Measurements from ENCODE around the gene EMC9.

The EMC9 gene

GRCh38 chr14:24103451-24103850 lies 37.9 kb downstream of the EMC9 start:
- Histone ChIP-seq H3K4me1 (ENCODE audit: control insufficient read depth in 1 of 2, insufficient read depth in 2 of 2, low read length in 2 of 2) (no peaks in the 10 kb centered on the region), H2BK12ac (ENCODE audit: low read length) (no peak overlapping the region), H4K12ac (ENCODE audit: low read depth, low read length) (no peak overlapping the region), H2AK5ac (ENCODE audit: low read length) (no peak overlapping the region), H2AFZ (ENCODE audit: insufficient read depth, low read length, poor library complexity) (no peak overlapping the region), H3K4me2 (ENCODE audit: low read length) (no peak overlapping the region), H2BK5ac (ENCODE audit: low read depth, low read length, poor library complexity) (no peak overlapping the region), H4K8ac (ENCODE audit: low read depth, low read length) (no peak overlapping the region), H3K79me1 (ENCODE audit: low read length) (no peaks in the 10 kb centered on the region), H3K18ac (ENCODE audit: low read length) (no peak overlapping the region), H3K79me2 (ENCODE audit: control insufficient read depth, insufficient read depth, low read length, poor library complexity) (no peaks in the 10 kb centered on the region), H3K27me3 (ENCODE audit: insufficient read depth, low read length) (no peaks in the 10 kb centered on the region), H3K23ac (ENCODE audit: low read length) (no peak overlapping the region), H3K4me3 (ENCODE audit: low read depth, low read length) (no peak overlapping the region), H3K36me3 (ENCODE audit: control insufficient read depth in 1 of 2, insufficient read depth in 2 of 2, low read length in 2 of 2) (peaks cover 18 to 24% of the 10 kb centered on the region in 2 experiments), H3K9me3 (ENCODE audit: insufficient read depth, low read depth, low read length) (peaks cover 7% of the 10 kb centered on the region), H4K91ac (ENCODE audit: low read depth, low read length) (no peak overlapping the region), H3K9ac (ENCODE audit: low read length) (no peak overlapping the region), H3K27ac (ENCODE audit: low read depth, low read length) (no peak overlapping the region), H2BK120ac (ENCODE audit: insufficient read depth, low read length, poor library complexity) (no peak overlapping the region), H3K4ac (ENCODE audit: low read depth, low read length) (no peak overlapping the region), H3K14ac (ENCODE audit: low read length) (no peak overlapping the region)
- no peak for DNase-seq
- WGBS (ENCODE audit: extremely low coverage, insufficient coverage, insufficient read length) = no CpG with 5 or more reads among the region's 13 CpGs

- H2BK5ac ChIP-seq (ENCODE audit: low read depth, low read length, poor library complexity) = no peak overlapping the region
- H3K4me2 ChIP-seq (ENCODE audit: low read length) = no peak overlapping the region
- no peak overlapping the region for H4K91ac ChIP-seq (ENCODE audit: low read depth, low read length)
- H3K4me3 ChIP-seq (ENCODE audit: low read depth, low read length) = no peak overlapping the region
- no peak overlapping the region for H3K18ac ChIP-seq (ENCODE audit: low read length)
- H2AFZ ChIP-seq (ENCODE audit: insufficient read depth, low read length, poor library complexity) = no peak overlapping the region
- no peaks in the 10 kb centered on the region for H3K27me3 ChIP-seq (ENCODE audit: insufficient read depth, low read length)
- no peaks in the 10 kb centered on the region for H3K79me1 ChIP-seq (ENCODE audit: low read length)
- H3K9ac ChIP-seq (ENCODE audit: low read length) = no peak overlapping the region
- no peak overlapping the region for H3K4ac ChIP-seq (ENCODE audit: low read depth, low read length)
- H3K23ac ChIP-seq (ENCODE audit: low read length) = no peak overlapping the region
- H2BK120ac ChIP-seq (ENCODE audit: insufficient read depth, low read length, poor library complexity) = no peak overlapping the region
- H3K27ac ChIP-seq (ENCODE audit: low read depth, low read length) = no peak overlapping the region
- no peaks in the 10 kb centered on the region for H3K4me1 ChIP-seq (ENCODE audit: control insufficient read depth in 1 of 2, insufficient read depth in 2 of 2, low read length in 2 of 2)
- no peak overlapping the region for H3K14ac ChIP-seq (ENCODE audit: low read length)
- no peak for DNase-seq
- WGBS (ENCODE audit: extremely low coverage, insufficient coverage, insufficient read length) = no CpG with 5 or more reads among the region's 7 CpGs
- no peak overlapping the region for H4K8ac ChIP-seq (ENCODE audit: low read depth, low read length)
- H3K9me3 ChIP-seq (ENCODE audit: insufficient read depth, low read depth, low read length) = peaks cover 7% of the 10 kb centered on the region
- no peaks in the 10 kb centered on the region for H3K79me2 ChIP-seq (ENCODE audit: control insufficient read depth, insufficient read depth, low read length, poor library complexity)
- no peak overlapping the region for H2BK12ac ChIP-seq (ENCODE audit: low read length)
- no peak overlapping the region for H4K12ac ChIP-seq (ENCODE audit: low read depth, low read length)
- no peak overlapping the region for H2AK5ac ChIP-seq (ENCODE audit: low read length)
- H3K36me3 ChIP-seq (ENCODE audit: control insufficient read depth in 1 of 2, insufficient read depth in 2 of 2, low read length in 2 of 2) = peaks cover 22 to 29% of the 10 kb centered on the region in 2 experiments
Measured at GRCh38 chr14:24102357-24103048, 38.9 kb downstream of the EMC9 start.

GRCh38 chr14:24100982-24101494 lies 40.4 kb downstream of the EMC9 start:
- Histone ChIP-seq H3K4me2 (ENCODE audit: low read length) (no peak overlapping the region), H3K4me3 (ENCODE audit: low read depth, low read length) (no peak overlapping the region), H3K4ac (ENCODE audit: low read depth, low read length) (no peak overlapping the region), H3K18ac (ENCODE audit: low read length) (no peak overlapping the region), H3K79me2 (ENCODE audit: control insufficient read depth, insufficient read depth, low read length, poor library complexity) (no peaks in the 10 kb centered on the region), H2BK120ac (ENCODE audit: insufficient read depth, low read length, poor library complexity) (no peak overlapping the region), H3K27me3 (ENCODE audit: insufficient read depth, low read length) (no peaks in the 10 kb centered on the region), H2BK12ac (ENCODE audit: low read length) (no peak overlapping the region), H3K9me3 (ENCODE audit: insufficient read depth, low read depth, low read length) (peaks cover 7% of the 10 kb centered on the region), H3K36me3 (ENCODE audit: control insufficient read depth in 1 of 2, insufficient read depth in 2 of 2, low read length in 2 of 2) (peaks cover 22 to 29% of the 10 kb centered on the region in 2 experiments), H3K14ac (ENCODE audit: low read length) (no peak overlapping the region), H2BK5ac (ENCODE audit: low read depth, low read length, poor library complexity) (no peak overlapping the region), H3K79me1 (ENCODE audit: low read length) (no peaks in the 10 kb centered on the region), H3K27ac (ENCODE audit: low read depth, low read length) (no peak overlapping the region), H2AFZ (ENCODE audit: insufficient read depth, low read length, poor library complexity) (no peak overlapping the region), H3K9ac (ENCODE audit: low read length) (no peak overlapping the region), H4K91ac (ENCODE audit: low read depth, low read length) (no peak overlapping the region), H3K23ac (ENCODE audit: low read length) (no peak overlapping the region), H4K12ac (ENCODE audit: low read depth, low read length) (no peak overlapping the region), H2AK5ac (ENCODE audit: low read length) (no peak overlapping the region), H3K4me1 (ENCODE audit: control insufficient read depth in 1 of 2, insufficient read depth in 2 of 2, low read length in 2 of 2) (no peaks in the 10 kb centered on the region), H4K8ac (ENCODE audit: low read depth, low read length) (no peak overlapping the region)
- DNase-seq = no peak
- no CpG with 5 or more reads among the region's 3 CpGs for WGBS (ENCODE audit: extremely low coverage, insufficient coverage, insufficient read length)

GRCh38 chr14:24100197-24100981 lies 41.0 kb downstream of the EMC9 start:
- no peak overlapping the region for H2AFZ ChIP-seq (ENCODE audit: insufficient read depth, low read length, poor library complexity)
- H3K23ac ChIP-seq (ENCODE audit: low read length) = no peak overlapping the region
- H3K18ac ChIP-seq (ENCODE audit: low read length) = no peak overlapping the region
- no peak overlapping the region for H4K8ac ChIP-seq (ENCODE audit: low read depth, low read length)
- H3K9ac ChIP-seq (ENCODE audit: low read length) = no peak overlapping the region
- H3K79me2 ChIP-seq (ENCODE audit: control insufficient read depth, insufficient read depth, low read length, poor library complexity) = no peaks in the 10 kb centered on the region
- H2BK12ac ChIP-seq (ENCODE audit: low read length) = no peak overlapping the region
- H3K4ac ChIP-seq (ENCODE audit: low read depth, low read length) = no peak overlapping the region
- no peaks in the 10 kb centered on the region for H3K79me1 ChIP-seq (ENCODE audit: low read length)
- H3K36me3 ChIP-seq (ENCODE audit: control insufficient read depth in 1 of 2, insufficient read depth in 2 of 2, low read length in 2 of 2) = peaks cover 22 to 29% of the 10 kb centered on the region in 2 experiments
- no CpG with 5 or more reads among the region's 4 CpGs for WGBS (ENCODE audit: extremely low coverage, insufficient coverage, insufficient read length)
- DNase-seq = no peak
- no peak overlapping the region for H3K4me3 ChIP-seq (ENCODE audit: low read depth, low read length)
- H4K91ac ChIP-seq (ENCODE audit: low read depth, low read length) = no peak overlapping the region
- H3K4me1 ChIP-seq (ENCODE audit: control insufficient read depth in 1 of 2, insufficient read depth in 2 of 2, low read length in 2 of 2) = peaks cover 0 to 3% of the 10 kb centered on the region in 2 experiments
- no peak overlapping the region for H2AK5ac ChIP-seq (ENCODE audit: low read length)
- H4K12ac ChIP-seq (ENCODE audit: low read depth, low read length) = no peak overlapping the region
- no peak overlapping the region for H3K27ac ChIP-seq (ENCODE audit: low read depth, low read length)
- H3K4me2 ChIP-seq (ENCODE audit: low read length) = no peak overlapping the region
- H2BK120ac ChIP-seq (ENCODE audit: insufficient read depth, low read length, poor library complexity) = no peak overlapping the region
- H2BK5ac ChIP-seq (ENCODE audit: low read depth, low read length, poor library complexity) = no peak overlapping the region
- H3K14ac ChIP-seq (ENCODE audit: low read length) = no peak overlapping the region
- no peaks in the 10 kb centered on the region for H3K27me3 ChIP-seq (ENCODE audit: insufficient read depth, low read length)
- H3K9me3 ChIP-seq (ENCODE audit: insufficient read depth, low read depth, low read length) = peaks cover 7% of the 10 kb centered on the region
